GM12873 (cell line): ENCODE results near the gene SLC7A14.
A peak's percentile ranks its signal among the peaks of the same experiment; 100 is the strongest.

Experiments used
- TF ChIP-seq, protein P1 (sequence below): IDR thresholded peaks from 2 replicates; pipeline ENCODE4 v1.5.1; 2012; ENCODE audit warnings: low read depth, mild to moderate bottlenecking, moderate library complexity, low read length, control low read depth; ENCODE audit not compliant: insufficient read depth; ENCODE audit errors: missing control alignments

Gene SLC7A14

DNA sequence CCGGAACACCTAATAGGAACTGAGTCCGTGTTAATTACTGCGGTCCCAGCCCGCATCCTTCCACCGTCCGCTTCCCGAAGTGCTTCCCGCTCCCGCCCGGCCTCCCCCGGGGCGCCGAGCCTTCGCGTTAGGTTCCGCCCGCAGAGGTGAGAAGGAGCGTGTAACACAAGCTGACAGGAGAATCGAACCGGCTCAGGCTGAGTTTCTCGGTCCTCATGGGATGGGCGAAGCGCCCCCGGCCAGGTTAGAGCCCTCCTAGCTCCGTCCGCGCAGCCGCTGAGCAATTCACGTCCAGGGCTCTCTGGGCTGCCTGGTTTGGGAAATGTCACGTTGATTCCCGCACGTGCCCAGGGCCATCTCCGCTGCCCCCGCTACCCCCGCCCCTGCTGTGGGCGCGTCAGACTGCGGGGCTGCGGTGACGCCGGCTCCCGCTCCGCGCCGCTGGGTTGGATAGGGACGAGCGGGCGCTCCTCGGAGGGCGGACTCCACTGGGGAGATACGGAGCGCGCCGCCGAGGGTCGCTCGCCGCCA, 166.3 kb downstream of the SLC7A14 start:
- TF ChIP-seq, protein P1, sequence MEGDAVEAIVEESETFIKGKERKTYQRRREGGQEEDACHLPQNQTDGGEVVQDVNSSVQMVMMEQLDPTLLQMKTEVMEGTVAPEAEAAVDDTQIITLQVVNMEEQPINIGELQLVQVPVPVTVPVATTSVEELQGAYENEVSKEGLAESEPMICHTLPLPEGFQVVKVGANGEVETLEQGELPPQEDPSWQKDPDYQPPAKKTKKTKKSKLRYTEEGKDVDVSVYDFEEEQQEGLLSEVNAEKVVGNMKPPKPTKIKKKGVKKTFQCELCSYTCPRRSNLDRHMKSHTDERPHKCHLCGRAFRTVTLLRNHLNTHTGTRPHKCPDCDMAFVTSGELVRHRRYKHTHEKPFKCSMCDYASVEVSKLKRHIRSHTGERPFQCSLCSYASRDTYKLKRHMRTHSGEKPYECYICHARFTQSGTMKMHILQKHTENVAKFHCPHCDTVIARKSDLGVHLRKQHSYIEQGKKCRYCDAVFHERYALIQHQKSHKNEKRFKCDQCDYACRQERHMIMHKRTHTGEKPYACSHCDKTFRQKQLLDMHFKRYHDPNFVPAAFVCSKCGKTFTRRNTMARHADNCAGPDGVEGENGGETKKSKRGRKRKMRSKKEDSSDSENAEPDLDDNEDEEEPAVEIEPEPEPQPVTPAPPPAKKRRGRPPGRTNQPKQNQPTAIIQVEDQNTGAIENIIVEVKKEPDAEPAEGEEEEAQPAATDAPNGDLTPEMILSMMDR, result no peak

DNA sequence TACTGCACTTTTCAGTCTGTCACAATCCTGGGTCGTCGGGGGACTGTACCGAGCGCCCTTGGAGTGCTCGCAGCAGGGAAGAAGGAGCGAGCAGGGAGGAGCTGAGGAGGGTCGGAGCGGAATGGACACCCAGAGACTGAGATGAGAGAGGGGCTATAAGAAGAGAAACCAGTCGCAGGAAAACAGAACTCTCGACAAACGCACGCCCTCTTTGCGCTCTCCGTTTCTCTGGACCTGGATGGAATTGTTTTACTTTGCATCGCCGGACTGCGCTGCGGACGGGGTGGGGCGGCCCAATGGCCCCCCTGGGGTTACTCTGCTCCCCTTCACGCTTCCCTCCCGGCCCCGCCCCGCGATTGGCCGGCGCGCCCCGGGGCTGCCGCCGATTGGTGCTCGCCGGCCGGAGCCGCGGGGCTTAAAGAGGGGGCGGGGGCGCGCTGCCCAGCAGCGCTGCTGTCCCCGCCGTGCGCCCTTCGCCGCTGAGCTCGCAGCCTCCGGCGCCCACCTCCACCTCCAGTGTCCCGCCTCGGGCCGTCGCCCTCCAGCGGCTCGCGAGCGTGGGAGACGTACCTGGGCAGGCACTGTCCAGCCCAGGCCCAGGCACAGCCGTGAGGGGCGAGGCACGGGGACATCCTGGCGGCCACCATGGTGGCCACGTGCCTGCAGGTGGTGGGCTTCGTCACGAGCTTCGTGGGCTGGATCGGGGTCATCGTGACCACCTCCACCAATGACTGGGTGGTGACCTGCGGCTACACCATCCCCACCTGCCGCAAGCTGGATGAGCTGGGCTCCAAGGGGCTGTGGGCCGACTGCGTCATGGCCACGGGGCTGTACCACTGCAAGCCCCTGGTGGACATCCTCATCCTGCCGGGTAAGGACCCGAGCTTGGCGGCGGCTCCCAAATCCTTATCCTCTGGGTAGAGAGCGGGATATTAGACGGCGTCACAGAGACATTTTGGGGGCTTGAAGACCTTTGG, 167.2 kb downstream of the SLC7A14 start, which contains the start of gene CLDN11:
Gene CLDN11, plus strand, starts transcription at position 447 of the 977 bp plus-strand sequence. Its CDS starts 199 bp downstream, at position 646.
- TF ChIP-seq, protein P1, result no peak

DNA sequence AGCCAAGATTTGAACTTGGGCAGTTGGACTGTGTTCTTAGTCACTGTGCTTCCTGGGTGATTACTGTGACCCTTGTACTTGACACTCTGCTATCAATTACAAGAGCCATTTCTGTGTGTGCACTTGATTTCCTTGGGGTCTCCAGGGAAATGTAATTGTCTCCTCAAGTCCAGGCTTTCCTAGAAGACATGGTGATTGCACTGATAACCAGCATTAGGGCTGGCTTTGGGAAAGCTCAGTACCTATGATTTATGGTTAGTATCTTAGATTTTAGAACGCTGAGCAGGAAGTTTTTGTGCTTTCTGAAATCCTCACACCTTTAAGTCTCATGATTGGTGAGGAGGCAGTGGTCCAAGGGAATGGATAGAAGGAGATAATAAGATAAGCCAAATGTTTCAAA, 168.8 kb downstream of the SLC7A14 start:
- TF ChIP-seq, protein P1, result no peak

DNA sequence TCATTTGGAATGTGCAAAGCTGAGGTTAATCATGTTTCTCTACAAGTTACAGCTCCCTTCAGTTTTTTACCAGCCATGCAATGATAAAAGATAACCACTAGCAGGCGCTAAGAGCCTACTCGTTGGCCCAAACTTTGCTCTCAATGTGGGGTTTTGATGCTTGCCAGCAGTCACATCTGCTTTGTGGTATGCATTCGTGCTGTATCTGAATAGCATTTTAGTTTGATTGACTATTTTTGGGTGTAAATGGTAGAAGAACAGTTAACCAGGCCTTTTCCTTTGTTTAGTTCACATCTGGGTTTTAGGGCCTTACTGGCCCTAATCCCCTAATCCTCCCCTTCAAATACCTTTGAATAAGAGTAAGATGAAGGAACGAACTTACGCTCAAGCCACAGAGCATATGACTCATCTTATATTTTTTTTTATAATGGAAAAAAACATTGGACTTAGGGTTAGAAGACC, 171.6 kb downstream of the SLC7A14 start:
- TF ChIP-seq, protein P1, result peak; percentile 99

GRCh38 chr3:170413291-170413690, 172.6 kb downstream of the SLC7A14 start:
- TF ChIP-seq, protein P1, result no peak

- TF ChIP-seq, protein P1, result peak; percentile 51
Observed at GRCh38 chr3:170410428-170411029, 175.3 kb downstream of the SLC7A14 start.
